ENCODE results near the gene CUL1. TPM values are rescaled to one million over a fixed set of nuclear protein-coding genes. Genes with fewer than 3 reads are reported as not detected.

Gene CUL1
- polyA plus RNA-seq, 1 donor from 2014 or later: 77.5 TPM

DNA sequence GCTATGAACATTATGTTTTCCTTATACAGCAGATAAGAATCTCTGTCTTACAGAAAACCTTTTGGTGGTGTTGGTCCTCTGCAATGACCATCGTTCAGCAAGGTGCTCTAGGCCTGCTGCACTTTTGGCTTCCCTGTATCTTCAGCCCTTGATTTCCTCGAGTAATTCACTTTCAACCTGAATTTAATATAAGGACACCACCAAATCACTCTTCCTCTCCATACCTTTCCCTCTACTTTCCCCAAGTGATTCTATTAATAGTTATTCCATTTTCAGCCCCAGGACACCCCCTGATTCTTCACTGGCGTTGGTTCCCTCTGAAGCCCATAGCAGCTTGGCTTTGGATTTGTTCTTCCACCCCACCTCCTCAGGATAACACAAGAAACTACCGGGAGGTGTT is 113.2 kb downstream of the CUL1 start:
- H3K4me3 ChIP-seq (ENCODE audit: low read length): no peak overlapping the region
- no peaks in the 10 kb centered on the region for H4K20me1 ChIP-seq (ENCODE audit: insufficient read depth)
- no peaks in the 10 kb centered on the region for H3K27me3 ChIP-seq (ENCODE audit: insufficient read depth, low read depth, low read length)
- H3K9me3 ChIP-seq (ENCODE audit: low read length): no peaks in the 10 kb centered on the region
- no peaks in the 10 kb centered on the region for H3K9me2 ChIP-seq (ENCODE audit: insufficient read depth, low read length)
- no peak for TF ChIP-seq SMC3 (conservative IDR thresholded peaks at IDR 0.05; ENCODE audit: poor library complexity)
- TF ChIP-seq CTCF (IDR thresholded peaks at IDR 0.05; ENCODE audit: poor library complexity, severe bottlenecking): no peak
- no peak for TF ChIP-seq RAD21 (conservative IDR thresholded peaks at IDR 0.05)
- TF ChIP-seq MXI1 (conservative IDR thresholded peaks at IDR 0.05; ENCODE audit: poor library complexity, severe bottlenecking): no peak
- no peak for TF ChIP-seq POLR2AphosphoS5 (IDR thresholded peaks at IDR 0.05)
- TF ChIP-seq, protein P1, sequence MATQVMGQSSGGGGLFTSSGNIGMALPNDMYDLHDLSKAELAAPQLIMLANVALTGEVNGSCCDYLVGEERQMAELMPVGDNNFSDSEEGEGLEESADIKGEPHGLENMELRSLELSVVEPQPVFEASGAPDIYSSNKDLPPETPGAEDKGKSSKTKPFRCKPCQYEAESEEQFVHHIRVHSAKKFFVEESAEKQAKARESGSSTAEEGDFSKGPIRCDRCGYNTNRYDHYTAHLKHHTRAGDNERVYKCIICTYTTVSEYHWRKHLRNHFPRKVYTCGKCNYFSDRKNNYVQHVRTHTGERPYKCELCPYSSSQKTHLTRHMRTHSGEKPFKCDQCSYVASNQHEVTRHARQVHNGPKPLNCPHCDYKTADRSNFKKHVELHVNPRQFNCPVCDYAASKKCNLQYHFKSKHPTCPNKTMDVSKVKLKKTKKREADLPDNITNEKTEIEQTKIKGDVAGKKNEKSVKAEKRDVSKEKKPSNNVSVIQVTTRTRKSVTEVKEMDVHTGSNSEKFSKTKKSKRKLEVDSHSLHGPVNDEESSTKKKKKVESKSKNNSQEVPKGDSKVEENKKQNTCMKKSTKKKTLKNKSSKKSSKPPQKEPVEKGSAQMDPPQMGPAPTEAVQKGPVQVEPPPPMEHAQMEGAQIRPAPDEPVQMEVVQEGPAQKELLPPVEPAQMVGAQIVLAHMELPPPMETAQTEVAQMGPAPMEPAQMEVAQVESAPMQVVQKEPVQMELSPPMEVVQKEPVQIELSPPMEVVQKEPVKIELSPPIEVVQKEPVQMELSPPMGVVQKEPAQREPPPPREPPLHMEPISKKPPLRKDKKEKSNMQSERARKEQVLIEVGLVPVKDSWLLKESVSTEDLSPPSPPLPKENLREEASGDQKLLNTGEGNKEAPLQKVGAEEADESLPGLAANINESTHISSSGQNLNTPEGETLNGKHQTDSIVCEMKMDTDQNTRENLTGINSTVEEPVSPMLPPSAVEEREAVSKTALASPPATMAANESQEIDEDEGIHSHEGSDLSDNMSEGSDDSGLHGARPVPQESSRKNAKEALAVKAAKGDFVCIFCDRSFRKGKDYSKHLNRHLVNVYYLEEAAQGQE (IDR thresholded peaks at IDR 0.05; ENCODE audit: borderline replicate concordance): no peak
- no peak for TF ChIP-seq EZH2 (IDR thresholded peaks at IDR 0.05; ENCODE audit: borderline replicate concordance, insufficient read depth, low read length, poor library complexity, severe bottlenecking)
- TF ChIP-seq EP300 (conservative IDR thresholded peaks at IDR 0.05; ENCODE audit: poor library complexity, severe bottlenecking): no peak
- TF ChIP-seq TAF1 (IDR thresholded peaks at IDR 0.05; ENCODE audit: low read depth): no peak
- H3K4me2 ChIP-seq (ENCODE audit: low read length): no peak overlapping the region
- H3K27ac ChIP-seq (ENCODE audit: low read length): no peak overlapping the region
- H2AFZ ChIP-seq (ENCODE audit: low read depth, low read length): no peak overlapping the region
- peaks cover 4% of the 10 kb centered on the region for H3K36me3 ChIP-seq (ENCODE audit: insufficient read depth, low read length)
- H3F3A ChIP-seq (ENCODE audit: insufficient read depth, low read length, poor library complexity, severe bottlenecking): no peaks in the 10 kb centered on the region
- H3K9ac ChIP-seq (ENCODE audit: low read length): no peak overlapping the region
- H3K79me2 ChIP-seq (replicated peaks; ENCODE audit: insufficient read depth, low read length): no peaks in the 10 kb centered on the region

GRCh38 chr7:148813890-148814289 is 115.2 kb downstream of the CUL1 start:
- Histone ChIP-seq H3K9me2 (ENCODE audit: insufficient read depth, low read length) (no peaks in the 10 kb centered on the region), H3K9me3 (ENCODE audit: low read length) (no peaks in the 10 kb centered on the region), H2AFZ (ENCODE audit: low read depth, low read length) (no peak overlapping the region), H3F3A (ENCODE audit: insufficient read depth, low read length, poor library complexity, severe bottlenecking) (no peaks in the 10 kb centered on the region), H3K36me3 (ENCODE audit: insufficient read depth, low read length) (peaks cover 11% of the 10 kb centered on the region), H3K27ac (ENCODE audit: low read length) (no peak overlapping the region), H4K20me1 (ENCODE audit: insufficient read depth) (no peaks in the 10 kb centered on the region), H3K27me3 (ENCODE audit: insufficient read depth, low read depth, low read length) (no peaks in the 10 kb centered on the region), H3K9ac (ENCODE audit: low read length) (no peak overlapping the region), H3K4me2 (ENCODE audit: low read length) (no peak overlapping the region), H3K79me2 (replicated peaks; ENCODE audit: insufficient read depth, low read length) (no peaks in the 10 kb centered on the region), H3K4me3 (ENCODE audit: low read length) (no peak overlapping the region)
- TF ChIP-seq SMC3 (conservative IDR thresholded peaks at IDR 0.05; ENCODE audit: poor library complexity): no peak
- no peak for TF ChIP-seq MXI1 (conservative IDR thresholded peaks at IDR 0.05; ENCODE audit: poor library complexity, severe bottlenecking)
- TF ChIP-seq, protein P1 (IDR thresholded peaks at IDR 0.05; ENCODE audit: borderline replicate concordance): no peak
- no peak for TF ChIP-seq POLR2AphosphoS5 (IDR thresholded peaks at IDR 0.05)
